GM21423 (cell line): Measurements from ENCODE around the gene ARMC3.
"Not testable (repeated sequence)": the region's sequence is repeated elsewhere in the genome, so short reads cannot be mapped to it uniquely, and the experiment has no call there.

Experiments
- ATAC-seq: cut with Tn5 transposase; IDR thresholded peaks from one replicate; pipeline ENCODE4 v1.9.1; 2021; ENCODE audit warnings: mild to moderate bottlenecking, moderate library complexity; ENCODE audit not compliant: unreplicated experiment

ARMC3 gene, protein sequence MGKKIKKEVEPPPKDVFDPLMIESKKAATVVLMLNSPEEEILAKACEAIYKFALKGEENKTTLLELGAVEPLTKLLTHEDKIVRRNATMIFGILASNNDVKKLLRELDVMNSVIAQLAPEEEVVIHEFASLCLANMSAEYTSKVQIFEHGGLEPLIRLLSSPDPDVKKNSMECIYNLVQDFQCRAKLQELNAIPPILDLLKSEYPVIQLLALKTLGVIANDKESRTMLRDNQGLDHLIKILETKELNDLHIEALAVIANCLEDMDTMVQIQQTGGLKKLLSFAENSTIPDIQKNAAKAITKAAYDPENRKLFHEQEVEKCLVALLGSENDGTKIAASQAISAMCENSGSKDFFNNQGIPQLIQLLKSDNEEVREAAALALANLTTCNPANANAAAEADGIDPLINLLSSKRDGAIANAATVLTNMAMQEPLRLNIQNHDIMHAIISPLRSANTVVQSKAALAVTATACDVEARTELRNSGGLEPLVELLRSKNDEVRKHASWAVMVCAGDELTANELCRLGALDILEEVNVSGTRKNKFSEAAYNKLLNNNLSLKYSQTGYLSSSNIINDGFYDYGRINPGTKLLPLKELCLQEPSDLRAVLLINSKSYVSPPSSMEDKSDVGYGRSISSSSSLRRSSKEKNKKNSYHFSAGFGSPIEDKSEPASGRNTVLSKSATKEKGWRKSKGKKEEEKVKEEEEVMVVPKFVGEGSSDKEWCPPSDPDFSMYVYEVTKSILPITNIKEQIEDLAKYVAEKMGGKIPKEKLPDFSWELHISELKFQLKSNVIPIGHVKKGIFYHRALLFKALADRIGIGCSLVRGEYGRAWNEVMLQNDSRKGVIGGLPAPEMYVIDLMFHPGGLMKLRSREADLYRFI

DNA sequence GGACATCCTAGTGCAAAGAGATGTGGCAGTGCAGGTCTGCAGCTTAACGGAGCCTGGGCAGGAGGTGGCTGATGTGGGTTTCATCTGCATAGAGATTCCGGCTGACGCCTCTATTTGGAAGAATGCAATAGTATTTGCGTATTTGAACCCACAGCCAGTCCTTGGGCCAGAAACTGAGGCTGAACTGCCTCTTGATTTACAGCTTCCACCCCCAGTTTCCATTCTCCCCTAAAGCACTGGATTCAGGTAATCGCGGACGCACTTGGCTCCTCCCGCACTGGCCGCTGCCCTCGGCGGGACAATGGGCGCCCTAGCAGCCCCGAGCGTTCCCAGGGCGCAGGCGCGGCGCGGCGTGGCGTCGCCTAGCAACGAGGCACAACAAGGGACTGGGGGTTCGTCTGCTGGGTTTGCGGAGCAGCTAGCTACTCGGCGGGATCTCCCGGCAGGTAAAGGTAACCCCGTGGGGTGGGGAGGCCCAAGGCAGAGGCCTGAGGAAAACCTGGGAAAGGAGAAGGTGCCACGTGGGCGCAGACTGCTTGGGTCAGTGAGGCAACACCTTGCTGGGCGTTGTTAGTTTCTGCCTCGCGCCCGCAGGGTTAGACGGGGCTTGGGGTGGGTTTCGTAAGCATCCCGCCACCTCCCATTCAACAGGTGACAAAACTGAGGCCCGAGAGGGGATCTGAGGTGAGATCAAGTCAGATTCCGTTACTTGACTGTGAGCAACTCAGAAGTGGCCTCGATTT lies at the start of gene ARMC3:
Gene ARMC3 (plus strand): TSS at position 393 of the 743 bp plus-strand sequence. CDS start 3,944 bp downstream, outside the sequence.
- peak; percentile 80 for ATAC-seq

DNA sequence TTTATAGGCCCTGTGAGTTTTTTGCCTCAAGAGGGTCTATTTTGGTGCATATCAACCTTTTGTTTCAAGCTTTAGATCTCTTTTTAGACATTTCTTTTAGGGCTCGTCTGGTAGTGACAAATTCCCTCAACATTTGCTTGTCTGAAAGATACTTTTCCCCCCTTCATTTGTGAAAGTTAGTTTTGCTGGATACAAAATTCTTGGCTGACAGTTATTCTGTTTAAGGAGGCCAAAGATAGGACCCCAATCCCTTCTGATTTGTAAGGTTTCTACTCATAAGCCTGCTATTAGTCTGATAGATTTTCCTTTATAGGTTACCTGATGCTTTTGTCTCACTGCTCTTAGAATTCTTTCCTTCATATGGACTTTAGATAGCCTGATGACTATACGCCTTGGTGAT lies 36.1 kb upstream of the ARMC3 start:
- no peak for ATAC-seq

DNA sequence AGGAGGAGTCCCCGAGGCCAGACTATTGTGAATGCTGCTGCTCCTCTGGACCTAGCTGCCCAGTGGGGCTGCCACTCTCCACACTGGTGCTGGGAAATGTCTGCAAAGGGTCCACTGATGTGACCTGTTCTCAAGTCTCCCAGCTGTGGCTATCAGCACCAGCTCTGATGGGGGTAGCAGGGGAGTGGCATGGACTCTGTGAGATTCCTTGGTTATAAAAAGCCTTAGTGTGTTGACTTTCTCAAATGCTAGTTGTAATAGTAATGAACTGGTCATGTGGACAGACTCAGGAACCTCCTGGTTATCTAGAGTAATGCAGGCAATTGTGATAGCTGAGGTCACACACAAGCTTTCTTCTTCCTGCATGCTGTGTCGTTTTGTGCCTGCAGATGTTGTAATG lies 34.1 kb upstream of the ARMC3 start:
- ATAC-seq, result no peak

DNA sequence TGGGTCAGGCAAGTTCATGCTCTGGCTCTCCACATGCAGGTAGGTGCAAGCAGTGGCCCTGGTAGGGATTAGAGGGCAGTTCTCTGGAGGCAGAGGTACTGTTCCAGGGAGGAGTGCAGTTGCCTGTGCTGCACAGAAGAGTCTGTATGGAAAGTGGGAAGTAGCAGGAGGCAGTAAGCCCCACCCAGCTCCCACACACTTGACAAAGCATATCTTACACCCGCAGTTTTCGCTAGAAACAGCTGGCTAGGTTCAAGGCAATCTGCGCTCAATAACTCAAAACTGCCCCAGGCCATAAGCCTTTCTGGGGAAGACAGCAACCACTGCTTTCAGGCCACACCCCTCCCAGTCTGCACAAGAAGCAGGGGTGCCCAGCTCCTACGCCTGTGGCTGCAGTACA lies 33.1 kb upstream of the ARMC3 start:
- ATAC-seq, result no peak

DNA sequence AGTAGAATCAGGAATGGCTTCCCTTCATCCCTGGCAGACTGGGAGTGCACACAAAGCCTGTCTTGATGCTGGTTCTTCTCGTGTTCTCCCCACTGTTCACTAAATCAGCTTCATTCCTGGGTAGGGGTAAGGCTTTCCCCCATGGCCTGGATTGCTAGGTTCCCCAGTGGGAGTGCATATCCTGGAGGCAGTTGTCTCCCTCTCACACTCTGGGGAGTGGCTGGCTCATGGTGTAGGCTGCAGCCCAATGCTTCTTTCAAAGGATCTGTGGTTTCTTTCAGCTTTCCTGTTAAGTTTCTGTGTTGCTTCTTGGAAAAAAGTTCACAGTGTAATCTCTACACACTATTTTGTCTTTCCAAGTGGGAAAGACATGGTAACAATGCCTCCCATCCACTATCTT lies 32.6 kb upstream of the ARMC3 start:
- no peak for ATAC-seq

DNA sequence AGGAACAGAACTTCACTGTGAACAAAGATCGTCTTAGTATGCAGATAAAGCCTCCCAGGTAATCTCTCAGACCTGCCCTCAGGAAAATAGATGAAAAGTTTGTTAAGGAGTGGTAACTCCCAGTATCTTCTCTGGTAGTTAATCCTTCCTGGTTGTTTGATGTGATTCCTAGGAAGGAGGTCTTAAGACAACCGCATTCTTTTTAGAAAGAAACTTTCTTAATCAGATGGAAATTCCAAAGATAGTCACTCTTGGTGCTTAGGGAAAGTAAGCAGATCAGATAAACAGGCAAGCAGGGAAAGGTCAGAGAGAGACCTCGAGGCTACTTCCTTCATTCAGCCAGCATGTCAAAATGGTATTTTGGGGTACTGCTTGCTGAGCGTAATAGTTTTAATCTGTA lies 30.5 kb upstream of the ARMC3 start:
- no peak for ATAC-seq

DNA sequence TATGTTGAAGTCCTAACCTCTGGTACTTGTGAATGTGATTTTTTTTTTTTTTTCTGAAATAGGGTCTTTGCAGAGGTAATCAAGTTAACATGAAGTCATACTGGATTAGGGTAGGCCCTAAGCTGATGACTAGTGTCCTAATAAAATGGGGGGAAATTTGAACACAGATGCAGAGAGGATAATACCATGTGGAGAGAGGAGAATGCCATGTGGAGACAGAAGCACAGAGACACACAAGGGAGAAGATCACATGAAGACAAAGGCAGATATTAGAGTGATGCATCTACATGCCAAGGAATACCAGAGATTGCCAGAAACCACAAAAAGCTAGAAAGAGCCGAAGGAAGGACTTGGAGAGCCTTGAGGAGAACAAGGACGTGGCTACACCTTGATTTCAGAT lies 28.5 kb upstream of the ARMC3 start:
- ATAC-seq, result no peak

DNA sequence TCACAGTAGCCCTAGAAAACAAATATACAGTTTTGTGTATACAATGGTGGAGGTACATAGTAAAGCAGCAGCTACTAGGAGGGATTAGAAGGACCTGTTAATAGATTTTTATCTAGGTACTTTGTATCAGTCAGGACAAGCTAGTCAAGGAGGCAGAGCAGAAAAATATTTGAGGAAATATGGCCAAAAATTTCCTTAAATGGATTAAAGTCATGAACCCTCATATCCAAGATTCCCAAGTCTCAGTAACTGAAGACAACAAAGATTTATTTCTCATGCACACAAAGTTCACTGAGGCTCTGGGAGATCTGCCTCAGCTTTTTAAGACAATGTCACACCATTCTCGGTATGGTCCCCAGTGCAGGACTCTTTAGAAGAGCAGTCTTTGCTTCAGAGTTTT lies 28.1 kb upstream of the ARMC3 start:
- no peak for ATAC-seq

DNA sequence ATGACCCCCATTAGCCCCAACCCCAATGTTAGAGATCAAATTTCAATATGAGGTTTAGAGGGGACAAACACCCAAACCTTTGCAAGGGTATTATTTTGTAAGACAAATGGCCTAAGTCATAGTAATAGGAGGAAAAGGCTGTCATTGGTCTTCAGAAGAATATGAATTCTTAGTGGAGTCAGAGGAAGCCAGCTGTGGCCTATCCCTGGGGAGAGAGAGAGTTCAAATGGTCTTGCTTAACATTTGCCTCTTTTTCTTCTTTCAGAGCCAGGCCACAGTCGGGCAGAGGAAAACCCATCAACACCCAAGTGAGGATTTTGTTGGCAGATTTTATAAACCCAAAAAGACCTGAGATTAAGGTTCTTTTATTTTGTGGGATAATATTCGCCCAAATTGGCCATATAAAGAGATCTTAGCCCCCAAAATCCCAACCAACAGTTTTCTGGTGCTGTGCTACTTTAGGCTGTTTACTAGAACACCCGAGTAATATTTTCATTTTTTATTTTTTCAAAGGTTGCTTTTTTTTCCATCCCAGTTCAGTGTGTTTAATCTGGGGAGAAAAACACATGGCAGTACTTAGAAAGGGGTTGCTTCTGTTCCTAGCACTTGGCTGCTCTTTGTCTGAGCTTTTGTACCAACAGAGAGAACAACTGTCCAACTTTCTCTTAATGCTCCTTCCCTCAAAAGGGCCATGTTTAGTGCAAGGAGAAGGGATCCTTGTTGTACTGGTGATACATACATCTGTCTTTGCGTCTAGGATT lies 26.8 kb upstream of the ARMC3 start:
- ATAC-seq, result no peak

DNA sequence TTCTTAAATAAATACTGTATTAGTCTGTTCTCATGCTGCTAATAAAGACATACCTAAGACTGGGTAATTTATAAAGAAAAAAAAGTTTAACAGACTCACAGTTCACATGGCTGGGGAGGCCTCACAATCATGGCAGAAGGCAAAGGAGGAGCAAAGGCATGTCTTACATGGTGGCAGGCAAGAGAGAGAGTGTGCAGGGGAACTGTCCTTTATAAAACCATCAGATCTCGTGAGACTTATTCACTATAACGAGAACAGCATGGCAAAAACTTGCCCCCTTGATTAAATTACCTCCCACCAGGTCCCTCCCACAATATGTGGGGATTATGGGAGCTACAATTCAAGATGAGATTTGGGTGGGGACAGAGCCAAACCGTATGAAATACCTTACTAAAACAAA lies 25.7 kb upstream of the ARMC3 start:
- not testable (repeated sequence) for ATAC-seq

DNA sequence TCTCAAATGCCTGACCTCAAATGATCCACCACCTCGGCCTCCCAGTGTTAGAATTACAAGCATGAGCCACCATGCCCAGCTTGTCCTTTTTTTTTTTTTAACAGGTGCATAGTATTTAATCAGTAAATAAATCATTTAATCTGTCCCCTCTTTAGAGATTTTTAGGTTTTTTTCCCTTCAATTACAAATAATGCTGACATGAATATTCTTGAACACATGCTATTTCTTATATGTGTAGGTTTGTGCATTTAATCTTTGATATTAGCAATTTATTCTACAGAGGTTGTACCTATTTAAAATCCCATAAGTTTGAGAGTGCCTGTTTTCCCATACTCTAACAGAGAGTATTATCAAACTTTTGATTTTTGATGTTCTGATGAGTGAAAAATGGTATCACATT lies 24.2 kb upstream of the ARMC3 start:
- no peak for ATAC-seq

DNA sequence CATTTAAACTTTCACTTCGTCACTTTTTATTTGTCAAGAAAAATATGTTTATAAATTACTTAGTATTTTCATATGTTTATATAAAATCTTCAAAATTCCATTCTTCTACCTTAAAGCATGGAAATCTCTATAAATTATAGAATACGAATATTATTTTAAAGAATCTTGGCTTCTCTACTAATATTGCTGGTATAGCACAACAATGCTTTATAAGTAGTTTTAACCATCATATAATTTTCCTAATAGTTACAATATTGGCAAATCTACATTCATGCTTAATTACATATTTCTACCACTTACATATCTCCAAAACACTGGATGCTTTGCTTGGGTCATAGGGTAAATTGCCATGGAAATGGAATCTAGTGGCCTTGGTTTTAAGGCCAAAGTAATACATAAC lies 21.1 kb upstream of the ARMC3 start:
- ATAC-seq, result no peak

DNA sequence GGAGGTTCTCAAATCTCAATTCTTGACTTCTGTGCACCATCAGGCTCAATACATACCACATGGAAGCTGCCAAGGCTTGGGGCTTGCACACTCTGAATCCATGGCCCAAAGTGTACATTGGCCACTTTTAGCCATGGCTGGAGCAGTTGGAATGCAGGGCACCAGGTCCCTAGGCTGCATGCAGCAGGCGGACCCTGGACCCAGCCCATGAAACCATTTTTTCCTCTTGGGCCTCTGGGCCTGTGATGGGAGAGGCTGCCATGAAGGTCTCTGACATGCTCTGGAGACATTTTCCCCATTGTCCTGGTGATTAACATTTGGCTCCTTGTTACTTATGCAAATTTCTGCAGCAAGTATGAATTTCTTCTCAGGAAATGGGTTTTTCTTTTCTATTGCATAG lies 19.0 kb upstream of the ARMC3 start:
- no peak for ATAC-seq

DNA sequence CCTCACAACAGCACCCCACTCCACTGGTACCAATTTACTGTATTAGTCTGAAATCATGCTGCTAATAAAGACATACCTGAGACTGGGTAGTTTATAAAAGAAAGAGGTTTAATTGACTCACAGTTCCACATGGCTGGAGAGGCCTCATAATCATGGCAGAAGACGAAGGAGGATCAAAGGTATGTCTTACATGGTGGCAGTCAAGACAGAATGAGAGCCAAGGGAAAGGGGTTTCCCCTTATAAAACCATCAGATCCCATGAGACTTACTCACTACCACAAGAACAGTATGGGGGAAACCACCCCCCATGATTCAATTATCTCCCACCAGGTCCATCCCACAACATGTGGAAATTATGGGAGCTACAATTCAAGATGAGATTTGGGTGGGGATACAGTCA lies 18.2 kb upstream of the ARMC3 start:
- not testable (repeated sequence) for ATAC-seq

DNA sequence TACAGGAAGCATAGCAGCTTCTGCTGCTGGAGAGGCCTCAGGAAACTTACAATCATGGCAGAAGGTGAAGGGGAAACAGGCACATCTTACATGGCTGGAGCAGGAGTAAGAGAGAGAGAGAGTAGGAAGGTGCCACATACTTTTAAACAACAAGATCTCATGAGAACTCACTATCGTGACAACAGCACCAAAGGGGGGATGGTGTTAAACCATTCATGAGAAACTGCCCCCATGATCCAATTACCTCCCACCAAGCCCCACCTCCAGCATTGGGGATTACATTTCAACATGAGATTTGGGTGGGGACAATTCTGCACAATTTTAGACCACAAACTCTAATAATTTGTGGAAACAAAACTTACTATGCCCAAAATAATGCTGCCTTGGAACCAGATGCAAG lies 16.8 kb upstream of the ARMC3 start:
- no peak for ATAC-seq

DNA sequence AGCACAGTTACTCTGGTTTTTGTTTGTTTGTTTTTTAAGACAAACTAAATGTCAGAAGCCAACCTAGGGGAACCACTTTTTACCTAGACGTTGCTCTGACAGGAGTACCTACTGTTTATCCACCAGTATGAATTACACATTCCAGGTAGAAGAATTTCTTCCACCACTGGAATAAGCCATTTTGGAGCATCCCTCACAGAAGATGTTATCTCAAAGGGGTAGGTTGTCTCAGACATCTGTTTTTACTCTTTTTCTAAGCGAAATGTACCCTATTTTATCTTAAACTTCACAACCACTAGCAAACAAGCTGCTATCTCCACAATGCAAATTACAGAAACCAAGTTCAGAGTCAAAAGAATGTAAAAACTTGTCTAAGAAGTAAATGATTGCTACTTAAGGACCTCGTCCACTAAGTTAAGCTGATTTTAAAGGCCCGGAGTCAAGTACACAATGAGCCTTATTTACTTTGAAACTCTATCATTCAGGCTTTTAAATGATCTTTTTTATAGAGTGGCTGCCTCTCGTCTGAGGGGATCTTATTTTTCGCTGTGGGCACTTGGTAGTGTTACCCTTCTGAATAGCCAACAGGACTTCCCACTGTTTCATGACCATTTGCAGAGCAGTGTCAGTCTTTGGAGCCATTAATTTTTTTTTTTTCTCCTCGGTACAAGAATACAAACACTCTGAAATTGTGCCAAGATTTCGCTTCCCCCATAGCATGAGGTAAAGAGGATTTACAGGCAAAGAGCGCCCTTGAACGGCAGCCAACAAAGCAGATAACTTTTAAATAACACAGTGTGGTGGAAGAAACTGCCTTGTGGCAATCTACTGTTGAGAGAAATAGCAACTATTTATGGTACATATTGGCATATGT lies 15.7 kb upstream of the ARMC3 start:
- ATAC-seq, result no peak

DNA sequence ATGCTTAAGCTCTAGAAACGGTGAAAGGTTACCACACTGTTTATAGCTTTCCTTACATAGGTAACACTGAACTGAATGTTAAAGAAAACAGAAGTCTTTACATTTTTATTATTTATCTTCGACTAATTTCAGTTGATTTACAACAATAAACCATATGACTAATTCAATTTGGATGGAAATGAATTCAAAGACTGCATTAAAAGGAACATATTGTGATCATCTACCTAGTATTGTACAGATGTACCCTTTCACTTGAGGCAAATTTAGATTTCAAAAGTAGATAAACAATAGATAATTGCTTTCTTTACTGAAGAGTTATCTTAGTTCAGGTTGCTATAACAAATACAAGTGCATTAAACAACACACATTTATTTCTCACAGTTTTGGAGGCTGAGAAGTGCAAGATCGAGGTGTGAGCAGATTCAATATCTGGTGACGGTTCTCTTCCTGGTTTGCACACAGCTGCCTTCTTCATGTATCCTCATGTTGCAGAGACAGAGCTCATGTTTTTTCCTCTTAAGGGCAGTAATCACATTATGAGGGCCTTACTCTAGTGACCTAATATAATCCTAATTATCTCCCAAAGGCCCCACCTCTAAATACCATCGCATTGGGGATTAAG lies 15.0 kb upstream of the ARMC3 start:
- no peak for ATAC-seq

DNA sequence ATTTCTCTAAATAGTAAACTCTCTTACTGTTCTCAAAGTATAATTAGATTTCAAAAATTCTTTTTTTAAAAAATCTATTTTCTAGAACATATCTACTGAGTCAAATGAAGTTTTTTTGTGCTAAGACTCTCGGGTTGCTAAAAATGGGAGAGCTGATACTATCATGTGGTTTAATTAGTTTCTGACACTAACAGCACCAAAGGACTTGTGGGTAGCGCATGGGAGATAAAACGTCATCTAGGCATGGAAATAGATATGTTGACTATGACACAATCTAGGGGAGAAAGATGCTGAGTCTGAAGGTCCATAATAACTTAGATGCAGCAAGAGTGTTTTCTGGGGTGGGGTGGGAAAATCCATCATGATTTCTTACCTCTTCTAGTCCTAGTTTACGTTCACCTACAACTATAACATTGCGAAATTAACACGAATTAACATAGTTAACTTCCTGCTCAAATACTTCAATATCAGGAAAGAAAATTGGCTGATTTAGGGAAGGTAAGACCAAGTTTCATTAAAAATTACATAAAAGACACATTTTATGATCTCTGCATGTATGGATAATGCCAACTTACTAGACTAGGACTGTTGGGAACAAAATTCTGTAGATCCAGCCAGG lies 14.3 kb upstream of the ARMC3 start:
- ATAC-seq, result no peak

DNA sequence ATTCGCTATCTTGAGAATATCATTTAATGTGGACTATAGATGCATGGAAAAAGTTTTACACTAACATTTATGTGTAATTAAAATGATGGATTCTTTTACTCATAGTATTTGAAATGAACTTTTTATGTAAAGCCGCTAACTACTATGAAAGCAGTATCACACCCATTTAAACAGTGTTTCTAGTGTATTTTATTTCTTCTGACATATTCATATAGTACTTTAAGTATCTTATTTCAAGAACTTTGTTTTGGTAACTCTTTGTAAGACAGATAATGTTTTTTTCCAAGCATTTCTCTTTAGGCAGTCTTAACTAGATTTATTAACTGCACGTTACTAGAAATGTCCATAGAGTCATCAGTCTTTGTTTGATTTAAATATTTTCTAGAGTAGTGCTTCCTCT lies 12.5 kb upstream of the ARMC3 start:
- no peak for ATAC-seq
